OCI-LY7 (cell line): Measurements from ENCODE around the gene TRAF3.

ENCODE experiments used
- CTCF ChIP-seq: fragments of 200-600 bp; sonication (generic); conservative IDR thresholded peaks from 2 replicates; pipeline ENCODE4 v1.5.1; 2014; ENCODE audit warnings: mild to moderate bottlenecking, antibody characterized with exemption, low read length, moderate library complexity, mixed read lengths
- EZH2phosphoT487 ChIP-seq: fragments of 200-600 bp; sonication (generic); IDR thresholded peaks from 2 replicates; pipeline ENCODE4 v1.6.1; 2018; ENCODE audit warnings: low read depth, borderline replicate concordance, mild to moderate bottlenecking, mixed run types, antibody characterized with exemption, low read length, moderate library complexity, mixed read lengths

GRCh38 chr14:102941419-102942011 lies 164.3 kb downstream of the TRAF3 start:
- TF ChIP-seq CTCF (no peak), EZH2phosphoT487 (no peak)
